A549 treated with Mapracorat at 1 μM for 4 hours (cell line): ENCODE measurements around the gene CEACAM7. TPM values are rescaled to one million over a fixed set of nuclear protein-coding genes. Genes with fewer than 3 reads are reported as not detected.

Experiments used
- total RNA-seq: library from RNA; stranded (reverse); fragments of 200-300 nt; extraction: Qiagen RNA extraction; gene quantifications from 5 replicates; pipeline ENCODE4 v1.2.3, GENCODE V29; 2022

Gene CEACAM7
- total RNA-seq: 0.07 to 0.15 TPM (median 0.12 TPM) in 4 of 5 replicates, not detected in the other

GRCh38 chr19:41688098-41688497 lies at the start of gene CEACAM7:
TSS of gene CEACAM7 (minus strand) at chr19:41688270. CDS start at chr19:41688165, 105 bp downstream.

GRCh38 chr19:41708481-41708880 lies 20.4 kb upstream of the CEACAM7 start, which contains the start of gene CEACAM5:
TSS of gene CEACAM5 (plus strand) at chr19:41708626. CDS start at chr19:41708732, 106 bp downstream.

GRCh38 chr19:41626877-41627276 lies 61.2 kb downstream of the CEACAM7 start, which contains the start of gene CEACAM4:
TSS of gene CEACAM4 (minus strand) at chr19:41627074. CDS start at chr19:41626963, 111 bp downstream.

Other genes with a start within 250 kb of the CEACAM7 start
- gene DMAC2, start 248.4 kb downstream of the CEACAM7 start, total RNA-seq: 104 to 110 TPM (median 107 TPM) in 5 replicates
- 0.15 TPM in 1 of 5 replicates, not detected in the others for gene ERICH4, start 245.1 kb downstream of the CEACAM7 start, total RNA-seq
- gene CEACAM21, start 112.1 kb downstream of the CEACAM7 start, total RNA-seq: not detected in 5 replicates
- not detected in 5 replicates for gene CEACAM4, start 61.2 kb downstream of the CEACAM7 start, total RNA-seq
- 1.3 to 2.0 TPM (median 1.5 TPM) in 5 replicates for gene CEACAM5, start 20.4 kb upstream of the CEACAM7 start, total RNA-seq
- 15.4 to 23.8 TPM (median 19.9 TPM) in 5 replicates for gene CEACAM6, start 67.3 kb upstream of the CEACAM7 start, total RNA-seq
- not detected in 5 replicates for gene CEACAM3, start 108.3 kb upstream of the CEACAM7 start, total RNA-seq
- not detected in 5 replicates for gene LYPD4, start 156.4 kb upstream of the CEACAM7 start, total RNA-seq
- gene DMRTC2, start 156.8 kb upstream of the CEACAM7 start, total RNA-seq: not detected in 5 replicates
- 9,095 to 10,005 TPM (median 9,200 TPM) in 5 replicates for gene RPS19, start 172.0 kb upstream of the CEACAM7 start, total RNA-seq
- 0.32 to 1.2 TPM (median 0.90 TPM) in 5 replicates for gene CD79A, start 189.0 kb upstream of the CEACAM7 start, total RNA-seq
- gene ARHGEF1, start 194.9 kb upstream of the CEACAM7 start, total RNA-seq: 75.9 to 130 TPM (median 117 TPM) in 5 replicates
- gene ERFL, start 240.2 kb upstream of the CEACAM7 start, total RNA-seq: 0.20 to 0.46 TPM (median 0.35 TPM) in 5 replicates